GM19193 (cell line): ENCODE results near the gene SEC31A.

Experiments
- POLR2A ChIP-seq: IDR thresholded peaks from 4 replicates; pipeline ENCODE4 v1.6.1; 2011; ENCODE audit not compliant: insufficient read depth, insufficient read length; ENCODE audit errors: extremely low read depth

Gene SEC31A

DNA sequence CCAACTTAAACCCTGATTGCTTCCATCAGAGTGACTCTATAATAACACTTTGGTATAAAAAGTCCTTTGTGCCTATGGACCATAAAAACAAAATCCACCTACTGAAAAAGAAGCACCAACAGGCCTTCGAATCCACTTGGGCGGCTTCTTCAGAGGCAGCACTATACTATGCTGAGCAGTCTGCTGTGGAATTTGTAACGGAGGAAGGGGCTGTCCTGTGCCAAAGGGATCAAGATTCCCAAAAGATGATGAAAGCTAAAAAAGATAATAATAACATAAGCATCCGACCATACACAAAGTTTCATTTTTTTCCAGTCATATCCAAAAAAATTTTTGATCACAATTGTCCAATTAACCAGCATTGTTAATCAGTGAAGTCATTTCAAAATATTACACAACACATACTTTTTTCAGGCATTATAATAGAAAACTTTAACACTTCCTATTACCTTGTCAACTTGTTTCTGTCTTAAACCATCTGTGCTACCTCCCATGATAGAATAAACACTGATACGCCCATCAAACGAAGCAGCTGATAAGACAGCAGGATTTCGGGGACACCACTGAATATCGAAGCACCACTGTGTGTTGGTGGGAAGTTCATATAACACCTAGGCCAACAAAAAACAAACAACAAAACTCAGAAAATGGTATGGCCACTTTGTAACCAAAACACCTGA, 24.1 kb downstream of the SEC31A start:
- TF ChIP-seq POLR2A = no peak

DNA sequence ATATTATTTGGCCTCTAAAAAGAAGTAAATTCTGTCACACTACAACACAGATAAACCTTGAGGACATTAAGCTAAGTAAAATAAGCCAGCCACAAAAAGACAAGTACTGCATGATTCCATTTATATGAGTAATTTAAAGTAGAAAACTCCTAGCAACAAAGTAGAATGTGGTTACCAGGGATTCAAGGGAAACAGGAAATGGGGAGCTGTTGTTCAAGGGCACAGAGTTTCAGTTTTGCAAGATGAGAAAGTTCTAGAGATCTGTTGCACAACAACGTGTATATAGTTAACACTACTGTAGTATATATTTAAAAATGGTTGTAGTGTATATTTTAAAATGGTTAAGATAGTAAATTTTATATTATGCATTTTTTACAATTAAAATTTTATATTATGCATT, 25.4 kb downstream of the SEC31A start:
- no peak for TF ChIP-seq POLR2A

DNA sequence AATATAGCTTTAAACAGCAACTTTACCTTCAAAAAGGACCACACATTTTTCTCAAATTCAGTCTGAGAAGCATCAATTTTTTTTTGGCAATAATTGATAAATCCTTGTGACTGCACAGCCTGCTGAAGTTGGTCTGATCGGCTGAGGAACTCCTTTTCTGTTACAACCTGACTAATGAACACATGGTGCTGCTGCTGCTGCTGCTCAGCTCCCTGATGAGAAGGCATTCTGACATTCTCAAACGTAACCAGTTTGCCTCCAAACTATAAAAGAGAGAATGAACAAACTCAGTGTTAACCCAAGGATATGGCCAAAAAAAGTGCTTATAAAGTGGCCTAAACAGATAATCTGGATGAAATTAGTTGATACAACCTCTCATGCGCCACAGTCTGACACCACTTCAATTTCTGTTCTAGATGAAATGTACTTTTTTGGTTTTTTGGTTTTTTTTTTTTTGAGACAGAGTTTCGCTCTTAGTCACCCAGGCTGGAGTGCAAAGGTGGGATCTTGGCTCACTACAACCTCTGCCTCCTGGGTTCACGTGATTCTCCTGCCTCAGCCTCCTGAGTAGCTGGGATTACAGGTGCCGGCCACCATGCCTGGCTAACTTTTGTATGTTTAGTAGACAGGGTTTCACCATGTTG, 26.5 kb downstream of the SEC31A start:
- no peak for TF ChIP-seq POLR2A

DNA sequence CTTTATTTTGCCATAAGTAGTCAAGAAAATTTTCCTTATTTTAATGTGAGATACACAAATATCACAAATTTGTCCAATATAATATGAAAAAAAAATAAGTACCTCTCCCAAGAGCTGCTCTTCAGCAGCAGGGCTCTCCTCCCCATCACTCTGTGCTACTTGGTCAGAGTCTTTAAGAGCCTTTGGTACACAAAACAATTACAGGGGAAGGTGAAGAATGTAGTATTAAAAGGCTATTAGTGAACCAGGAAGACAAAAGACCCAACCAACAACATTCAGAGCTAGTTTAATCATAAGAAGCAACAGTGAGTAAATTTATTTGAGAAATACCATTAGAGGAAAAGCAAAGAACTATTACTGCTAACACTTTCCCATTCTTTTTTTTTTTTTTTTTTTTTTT, 29.4 kb downstream of the SEC31A start:
- no peak for TF ChIP-seq POLR2A

DNA sequence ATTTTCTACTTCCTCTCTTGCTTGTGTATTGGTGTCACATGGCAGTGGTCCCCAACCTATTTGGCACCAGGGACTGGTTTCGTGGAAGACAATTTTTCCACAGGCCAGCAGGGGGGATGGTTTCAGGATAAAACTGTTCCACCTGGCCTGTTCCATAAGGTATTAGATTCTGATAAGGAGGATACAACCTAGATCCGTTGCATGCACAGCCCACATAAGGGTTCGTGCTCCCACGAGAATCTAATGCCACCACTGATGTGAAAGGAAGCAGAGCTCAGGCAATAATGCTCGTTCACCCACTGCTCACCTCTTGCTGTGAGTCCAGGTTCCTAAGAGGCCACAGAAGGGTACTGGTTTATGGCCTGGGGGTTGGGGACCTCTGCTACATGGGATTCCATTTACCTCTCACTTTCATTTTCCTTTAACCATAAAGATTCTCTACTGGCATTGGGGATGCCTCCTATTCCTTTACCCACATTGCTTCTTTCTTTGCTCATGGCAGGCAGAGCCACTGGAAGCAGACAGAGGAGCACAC, 38.1 kb downstream of the SEC31A start:
- TF ChIP-seq POLR2A = no peak

DNA sequence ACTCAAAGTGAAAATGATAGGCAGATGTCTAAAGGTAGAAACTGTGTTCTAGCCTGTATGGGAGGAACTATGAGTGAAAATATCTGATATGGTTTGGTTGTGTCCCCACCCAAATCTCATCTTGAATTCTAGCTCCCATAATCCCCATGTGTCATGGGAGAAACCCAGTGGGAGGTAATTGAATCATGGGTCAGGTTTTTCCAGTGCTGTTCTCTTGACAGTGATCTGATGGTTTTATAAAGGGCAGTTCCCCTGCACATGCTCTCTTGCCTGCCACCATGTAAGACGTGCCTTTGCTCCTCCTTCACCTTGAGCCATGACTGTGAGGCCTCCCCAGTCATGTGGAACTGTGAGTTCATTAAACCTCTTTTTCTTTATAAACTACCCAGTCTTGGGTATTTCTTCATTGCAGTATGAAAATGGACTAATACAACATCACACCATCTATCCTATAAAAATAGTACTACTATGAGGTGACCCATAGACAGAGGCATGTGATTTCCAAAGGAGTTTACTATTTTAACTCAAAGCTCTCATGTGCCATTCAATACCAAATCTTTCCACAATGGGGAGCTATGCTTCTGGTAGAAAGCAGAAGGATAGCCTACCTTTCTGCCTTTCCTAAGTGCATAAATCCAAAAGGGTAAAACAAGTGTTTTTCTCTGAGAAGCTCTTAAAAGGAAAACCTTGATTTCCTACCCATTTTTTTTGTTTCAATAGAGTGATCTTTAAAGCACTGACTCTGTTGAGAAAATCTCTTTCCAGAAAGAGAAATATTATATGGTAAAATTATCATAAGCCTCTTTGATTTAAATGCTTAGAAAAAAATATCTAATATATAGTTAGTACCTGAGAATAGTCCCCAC, 38.8 kb downstream of the SEC31A start:
- no peak for TF ChIP-seq POLR2A

DNA sequence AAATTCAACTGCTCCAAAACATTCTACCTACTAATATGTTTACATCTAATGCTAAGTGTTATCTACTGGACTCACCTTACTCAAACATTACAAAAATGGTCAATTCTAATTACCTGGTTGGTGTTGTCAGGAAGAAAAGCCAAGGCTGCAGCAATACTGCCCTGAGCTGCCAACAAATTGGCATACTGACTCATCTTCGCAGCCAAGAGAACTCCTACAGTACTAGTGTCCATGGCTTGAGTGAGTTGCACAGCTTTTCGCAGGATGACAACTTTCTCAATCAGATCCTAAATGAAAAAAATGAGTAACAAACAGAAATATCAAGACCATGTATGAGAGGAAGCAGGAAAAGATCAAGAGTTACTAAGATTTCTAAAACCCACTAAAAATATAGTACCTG, 39.6 kb downstream of the SEC31A start:
- no peak for TF ChIP-seq POLR2A

DNA sequence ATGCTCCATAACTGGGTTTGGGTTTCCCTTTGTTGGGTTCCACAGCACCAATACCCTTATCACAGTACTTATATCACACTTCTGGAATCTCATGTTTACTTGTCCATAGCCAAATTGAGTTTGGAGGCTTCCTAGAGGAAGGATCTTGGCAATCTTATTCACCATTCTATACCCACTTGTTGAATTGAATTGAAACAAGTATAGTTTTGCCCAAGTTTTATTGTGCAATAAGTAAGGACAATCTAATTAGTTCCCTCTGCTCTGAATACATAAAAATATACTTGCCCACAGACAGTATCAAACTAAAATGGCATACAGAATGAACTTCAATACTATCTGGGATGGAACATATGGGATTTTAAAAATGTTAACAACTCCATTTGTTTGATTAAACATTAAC, 40.3 kb downstream of the SEC31A start:
- no peak for TF ChIP-seq POLR2A

DNA sequence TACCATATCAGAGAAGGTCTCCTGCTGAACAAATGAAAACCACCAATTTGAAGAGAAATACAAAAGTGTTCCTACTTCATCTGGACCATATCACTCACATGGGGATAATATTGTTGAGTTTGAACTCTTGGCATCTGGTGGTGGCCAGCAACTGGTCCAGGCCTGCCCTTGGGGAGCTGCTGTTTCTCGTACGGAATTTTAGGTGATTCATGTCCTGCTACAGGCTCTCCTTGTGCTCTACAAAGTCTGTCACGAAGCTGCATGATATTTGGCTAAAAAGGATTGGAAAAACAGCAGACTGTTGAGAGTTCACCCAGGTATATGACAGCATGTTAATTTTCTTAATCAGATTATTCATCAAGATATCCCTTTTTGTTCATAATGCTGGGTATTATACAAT, 42.2 kb downstream of the SEC31A start:
- TF ChIP-seq POLR2A = no peak

DNA sequence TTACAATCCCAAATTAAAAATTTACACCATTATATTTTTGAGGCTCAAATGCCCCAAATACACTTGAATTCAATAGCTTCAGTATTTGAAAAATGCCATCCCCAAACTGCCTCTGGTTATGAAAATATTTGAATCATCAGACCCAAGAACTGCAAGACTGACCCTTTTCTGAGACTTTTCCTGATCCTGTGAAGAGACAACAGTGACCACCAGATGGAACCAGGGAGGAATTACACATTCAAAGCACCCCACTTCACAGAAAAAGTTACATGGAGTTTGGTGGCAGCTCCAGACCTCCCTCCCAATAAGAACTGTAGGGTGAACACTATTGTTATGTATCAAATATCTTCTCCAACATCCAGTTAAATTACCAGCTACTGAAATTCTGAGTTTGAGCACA, 48.4 kb downstream of the SEC31A start:
- no peak for TF ChIP-seq POLR2A

DNA sequence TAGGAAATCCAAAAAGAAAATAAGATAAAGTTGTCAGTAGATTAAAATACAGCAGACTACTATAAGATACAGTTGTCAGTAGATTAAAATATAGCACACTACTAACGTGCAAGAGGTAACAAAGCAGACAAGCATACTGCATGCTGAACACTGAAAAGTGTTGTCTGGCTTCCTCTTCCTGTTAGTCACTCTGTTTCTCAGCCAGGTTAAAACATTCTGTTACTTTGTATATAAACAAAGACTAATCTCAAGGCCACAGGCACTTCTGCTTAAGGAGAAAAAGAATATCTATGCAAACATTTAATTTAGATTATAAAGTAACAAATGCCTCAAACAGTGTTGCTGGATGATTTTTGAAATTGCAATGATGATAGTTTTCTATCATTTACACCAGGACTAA, 51.3 kb downstream of the SEC31A start:
- no peak for TF ChIP-seq POLR2A

DNA sequence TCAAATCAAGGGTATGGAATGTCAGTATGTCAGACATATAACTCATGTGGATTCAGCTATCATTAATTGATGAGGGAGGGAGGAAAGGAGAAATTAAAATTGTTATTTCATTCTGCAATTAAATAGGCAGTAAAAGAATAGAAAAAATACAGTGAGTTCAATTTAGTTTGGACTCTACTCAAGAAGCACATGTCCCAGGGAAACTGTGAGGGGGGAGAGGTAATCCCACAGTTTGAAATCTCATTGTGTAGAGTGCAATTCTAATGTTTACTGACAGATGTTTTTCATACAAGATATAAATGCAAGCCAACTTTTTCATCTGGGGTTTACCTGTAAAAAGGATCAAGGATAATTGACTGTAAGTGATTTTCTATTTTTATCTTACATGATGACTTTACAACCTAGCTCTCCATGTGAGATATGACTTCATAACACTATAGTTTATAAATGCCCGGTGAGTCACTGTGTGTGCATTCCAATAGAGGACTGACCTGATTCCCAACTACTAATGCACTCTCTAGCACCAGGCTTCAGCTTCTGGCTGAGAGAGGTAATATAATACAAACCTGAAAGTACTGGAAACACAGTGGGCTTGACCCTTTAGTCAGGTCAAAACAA, 57.1 kb downstream of the SEC31A start:
- TF ChIP-seq POLR2A = no peak

DNA sequence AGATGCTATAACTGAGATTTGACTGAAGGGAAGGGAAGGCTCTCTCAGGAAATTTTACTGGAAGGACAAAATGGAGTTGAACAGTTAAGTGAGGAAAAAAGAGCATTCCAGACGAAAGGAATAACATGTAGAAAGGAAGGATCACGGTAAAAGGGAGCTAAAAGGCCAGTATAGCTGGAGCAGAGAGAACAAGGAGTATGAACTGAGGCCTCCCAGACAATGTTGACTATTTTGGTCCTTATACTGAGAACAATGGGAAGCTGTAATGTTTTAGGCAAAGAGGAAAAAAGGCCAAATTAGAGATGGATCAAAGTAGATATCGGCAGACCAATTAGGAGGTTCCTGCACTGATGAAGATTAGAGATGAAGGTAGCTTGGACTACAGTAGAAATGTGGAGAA, 65.5 kb downstream of the SEC31A start:
- TF ChIP-seq POLR2A = no peak

DNA sequence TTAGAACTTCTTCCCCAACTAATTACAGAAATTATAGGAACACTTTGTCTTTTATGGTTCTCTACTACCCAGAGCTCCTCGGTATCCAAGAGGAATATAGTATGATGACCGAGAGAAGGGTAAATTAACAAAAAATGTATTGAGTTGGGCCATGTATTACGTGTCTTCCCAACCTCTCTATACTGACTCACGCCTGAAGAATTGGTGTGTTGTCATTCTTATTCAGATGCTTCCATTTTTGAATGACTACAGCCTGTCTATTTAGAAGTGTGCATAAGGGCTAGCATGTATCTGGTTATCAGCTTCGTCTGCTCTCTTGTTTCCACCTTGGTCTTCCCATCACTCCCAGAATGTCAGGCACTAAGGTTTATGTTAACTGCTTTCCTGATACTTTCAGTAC, 67.9 kb downstream of the SEC31A start:
- no peak for TF ChIP-seq POLR2A

DNA sequence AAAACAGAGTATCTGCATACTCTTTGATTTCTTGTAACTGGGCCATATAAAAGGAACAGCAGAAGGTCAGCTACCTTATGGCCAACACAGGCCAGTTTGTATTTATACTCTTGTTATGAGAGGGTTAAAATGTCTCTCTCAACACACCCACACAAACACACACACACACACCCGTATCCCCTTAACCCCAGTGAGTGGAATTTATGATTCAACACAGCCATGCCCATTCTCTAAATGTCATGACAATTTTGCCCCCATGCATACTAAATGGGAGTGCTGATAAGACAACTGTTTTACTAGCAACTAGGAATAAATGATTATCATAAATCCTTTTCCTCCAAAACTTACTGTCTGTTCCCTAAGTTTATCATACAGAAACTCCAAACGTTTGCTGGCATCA, 70.3 kb downstream of the SEC31A start:
- no peak for TF ChIP-seq POLR2A

DNA sequence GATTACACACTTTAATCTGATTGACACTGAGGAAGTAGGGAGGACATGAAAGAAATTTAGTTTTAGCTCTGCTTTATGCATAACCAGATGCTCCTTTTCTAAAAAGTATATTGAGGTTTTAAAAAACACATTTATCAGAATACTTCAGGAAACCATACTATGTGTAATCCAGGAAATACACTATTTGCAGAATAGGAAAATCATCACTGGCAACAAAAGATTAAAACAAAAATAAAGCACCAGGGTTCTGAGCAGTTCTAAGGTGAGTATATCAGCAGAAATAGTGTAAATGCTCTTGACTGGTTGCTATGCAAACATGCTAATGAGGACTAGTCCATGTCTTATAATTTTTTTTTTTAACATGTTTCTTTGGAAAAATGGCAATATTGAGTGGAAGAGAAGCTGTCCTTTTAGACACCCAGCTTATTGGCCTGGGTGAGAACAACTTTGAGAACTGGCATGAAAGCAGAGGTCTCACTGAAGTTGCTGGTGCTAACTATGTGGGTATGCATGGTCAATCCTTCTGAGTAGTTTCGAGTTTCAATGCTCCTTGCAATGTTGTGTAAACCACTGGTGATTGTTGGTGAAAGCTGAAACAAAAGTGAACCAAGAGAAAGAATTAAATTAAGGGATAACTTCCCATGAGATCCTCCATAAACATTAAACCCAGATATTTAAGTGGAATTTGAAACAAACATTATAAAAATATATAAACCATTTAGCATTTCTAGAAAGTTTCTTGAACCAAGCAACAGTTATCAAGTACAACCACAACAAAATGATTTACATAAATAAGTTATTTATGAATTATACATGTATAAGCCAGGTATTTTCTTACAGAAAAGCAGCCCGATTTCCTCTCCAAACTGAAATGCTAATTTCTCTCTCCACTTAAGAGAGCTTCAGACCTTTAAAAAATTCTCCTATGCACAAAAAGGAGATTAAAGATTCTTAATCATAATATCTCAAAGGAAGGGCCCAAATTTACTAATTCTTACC, 72.0 kb downstream of the SEC31A start:
- no peak for TF ChIP-seq POLR2A
